ENCODE results near the gene FFAR1.

- TF ChIP-seq, protein P1, sequence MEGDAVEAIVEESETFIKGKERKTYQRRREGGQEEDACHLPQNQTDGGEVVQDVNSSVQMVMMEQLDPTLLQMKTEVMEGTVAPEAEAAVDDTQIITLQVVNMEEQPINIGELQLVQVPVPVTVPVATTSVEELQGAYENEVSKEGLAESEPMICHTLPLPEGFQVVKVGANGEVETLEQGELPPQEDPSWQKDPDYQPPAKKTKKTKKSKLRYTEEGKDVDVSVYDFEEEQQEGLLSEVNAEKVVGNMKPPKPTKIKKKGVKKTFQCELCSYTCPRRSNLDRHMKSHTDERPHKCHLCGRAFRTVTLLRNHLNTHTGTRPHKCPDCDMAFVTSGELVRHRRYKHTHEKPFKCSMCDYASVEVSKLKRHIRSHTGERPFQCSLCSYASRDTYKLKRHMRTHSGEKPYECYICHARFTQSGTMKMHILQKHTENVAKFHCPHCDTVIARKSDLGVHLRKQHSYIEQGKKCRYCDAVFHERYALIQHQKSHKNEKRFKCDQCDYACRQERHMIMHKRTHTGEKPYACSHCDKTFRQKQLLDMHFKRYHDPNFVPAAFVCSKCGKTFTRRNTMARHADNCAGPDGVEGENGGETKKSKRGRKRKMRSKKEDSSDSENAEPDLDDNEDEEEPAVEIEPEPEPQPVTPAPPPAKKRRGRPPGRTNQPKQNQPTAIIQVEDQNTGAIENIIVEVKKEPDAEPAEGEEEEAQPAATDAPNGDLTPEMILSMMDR (IDR thresholded peaks at IDR 0.05) = no peak
- no peak for TF ChIP-seq EP300 (IDR thresholded peaks at IDR 0.05)
These were observed 45.3 kb downstream of the FFAR1 start for GRCh38 chr19:35392742-35393715.

Data from ovary (tissue), 3 donors.